Measurements from ENCODE around the gene ZNF483.

Gene ZNF483

DNA sequence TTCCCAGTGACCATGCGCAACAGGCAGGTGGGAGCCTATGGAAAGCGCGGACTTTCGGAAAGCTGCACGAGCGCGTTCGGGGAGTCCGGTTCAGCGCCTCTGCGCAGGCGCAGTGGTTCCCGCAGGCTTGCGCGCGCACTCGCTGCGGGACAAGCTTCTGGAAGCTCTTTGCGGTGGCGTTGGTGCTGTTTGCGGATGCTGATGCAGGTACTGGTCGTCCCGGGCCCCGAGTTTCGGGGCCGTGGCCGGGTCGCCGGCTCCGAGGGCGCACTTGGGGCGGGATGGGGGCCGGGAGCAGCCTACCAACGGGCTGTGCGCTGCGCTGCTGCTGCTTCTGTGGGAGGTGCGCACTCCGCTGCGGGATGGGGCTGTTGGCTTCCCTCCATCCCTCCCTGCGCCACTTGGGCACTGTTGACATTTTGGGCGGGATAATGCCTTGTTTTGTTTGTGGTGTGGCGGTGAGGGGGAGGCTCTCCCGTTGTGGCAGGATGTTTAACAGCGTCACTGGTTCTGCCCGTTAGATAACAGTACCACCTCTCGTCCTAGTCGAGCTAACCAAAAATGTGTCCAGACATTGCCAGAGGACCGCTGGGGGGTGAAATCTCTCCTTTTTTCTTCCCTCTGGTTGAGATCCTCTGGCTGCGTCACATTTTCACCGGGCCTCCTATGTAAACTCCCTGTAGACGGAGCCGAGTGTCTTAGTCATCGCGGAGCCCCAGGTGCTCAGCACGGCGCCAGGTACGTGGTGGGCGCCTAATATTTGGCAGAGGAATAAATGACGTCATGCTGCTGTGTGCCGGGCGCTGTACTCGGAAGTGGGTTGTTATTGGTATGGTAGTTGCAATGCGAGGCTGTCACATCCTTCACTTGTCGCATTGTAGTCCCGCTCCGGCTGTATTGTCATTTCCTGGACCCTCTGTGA lies at the start of gene ZNF483:
TSS of gene ZNF483 (plus strand) at position 124 of the 922 bp plus-strand sequence. CDS start 2,217 bp downstream, outside the sequence.
- no peaks in the 10 kb centered on the region for H3K36me3 ChIP-seq (ENCODE audit: insufficient read depth, low read length)
- H3K4me3 ChIP-seq (ENCODE audit: low read depth in 1 of 2, low read length in 2 of 2): no peak within 1 kb of the TSS
- no peaks in the 10 kb centered on the region for H3K9me3 ChIP-seq (ENCODE audit: insufficient read depth, low read length, severe bottlenecking)
- no peaks in the 10 kb centered on the region for H3K4me1 ChIP-seq (ENCODE audit: insufficient read depth, low read length)
- no peak within 1 kb of the TSS for H2AFZ ChIP-seq (ENCODE audit: low read depth, low read length)
- H3K4me2 ChIP-seq (ENCODE audit: insufficient read depth, low read length): no peak within 1 kb of the TSS
- no peak within 1 kb of the TSS for H3K27ac ChIP-seq (ENCODE audit: low read length)
- DNase-seq (no peak), ATAC-seq (ENCODE audit: insufficient read depth, low read depth) (no peak)
- no peaks in the 10 kb centered on the region for H4K20me1 ChIP-seq (ENCODE audit: insufficient read depth, low read length)
- H3K79me2 ChIP-seq (ENCODE audit: insufficient read depth, low read length): no peaks in the 10 kb centered on the region
- H3K9ac ChIP-seq (ENCODE audit: low read depth, low read length): no peak within 1 kb of the TSS
- H3K27me3 ChIP-seq (ENCODE audit: insufficient read depth, low read length, poor library complexity): no peaks in the 10 kb centered on the region
- no peak for TF ChIP-seq EZH2 (IDR thresholded peaks at IDR 0.05; ENCODE audit: borderline replicate concordance, low read depth, low read length, severe bottlenecking)
- TF ChIP-seq, protein P1, sequence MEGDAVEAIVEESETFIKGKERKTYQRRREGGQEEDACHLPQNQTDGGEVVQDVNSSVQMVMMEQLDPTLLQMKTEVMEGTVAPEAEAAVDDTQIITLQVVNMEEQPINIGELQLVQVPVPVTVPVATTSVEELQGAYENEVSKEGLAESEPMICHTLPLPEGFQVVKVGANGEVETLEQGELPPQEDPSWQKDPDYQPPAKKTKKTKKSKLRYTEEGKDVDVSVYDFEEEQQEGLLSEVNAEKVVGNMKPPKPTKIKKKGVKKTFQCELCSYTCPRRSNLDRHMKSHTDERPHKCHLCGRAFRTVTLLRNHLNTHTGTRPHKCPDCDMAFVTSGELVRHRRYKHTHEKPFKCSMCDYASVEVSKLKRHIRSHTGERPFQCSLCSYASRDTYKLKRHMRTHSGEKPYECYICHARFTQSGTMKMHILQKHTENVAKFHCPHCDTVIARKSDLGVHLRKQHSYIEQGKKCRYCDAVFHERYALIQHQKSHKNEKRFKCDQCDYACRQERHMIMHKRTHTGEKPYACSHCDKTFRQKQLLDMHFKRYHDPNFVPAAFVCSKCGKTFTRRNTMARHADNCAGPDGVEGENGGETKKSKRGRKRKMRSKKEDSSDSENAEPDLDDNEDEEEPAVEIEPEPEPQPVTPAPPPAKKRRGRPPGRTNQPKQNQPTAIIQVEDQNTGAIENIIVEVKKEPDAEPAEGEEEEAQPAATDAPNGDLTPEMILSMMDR (IDR thresholded peaks at IDR 0.05; ENCODE audit: borderline replicate concordance, extremely low read depth, low read length, poor library complexity, severe bottlenecking): no peak

DNA sequence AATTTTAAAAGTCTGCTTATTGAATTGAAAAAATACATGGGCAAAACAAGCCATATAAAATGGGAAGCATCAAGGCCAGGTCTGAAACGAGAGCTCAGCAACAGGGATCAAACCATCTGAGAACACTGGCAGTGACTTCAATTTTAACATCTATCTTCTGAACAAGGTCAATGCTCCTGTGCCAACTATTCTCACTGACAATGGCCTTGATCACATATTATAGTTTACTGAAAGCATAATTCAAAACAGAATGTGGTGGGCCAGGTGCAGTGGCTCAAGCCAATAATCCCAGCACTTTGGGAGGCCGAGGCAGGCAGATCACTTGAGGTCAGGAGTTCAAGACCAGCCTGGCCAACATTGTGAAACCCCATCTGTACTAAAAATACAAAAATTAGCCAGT lies 49.8 kb upstream of the ZNF483 start:
- no peaks in the 10 kb centered on the region for H3K9me3 ChIP-seq (ENCODE audit: insufficient read depth, low read length, severe bottlenecking)
- H2AFZ ChIP-seq (ENCODE audit: low read depth, low read length): no peak overlapping the region
- no peak overlapping the region for H3K27ac ChIP-seq (ENCODE audit: low read length)
- H3K4me3 ChIP-seq (ENCODE audit: low read depth in 1 of 2, low read length in 2 of 2): no peak overlapping the region
- H4K20me1 ChIP-seq (ENCODE audit: insufficient read depth, low read length): no peaks in the 10 kb centered on the region
- H3K9ac ChIP-seq (ENCODE audit: low read depth, low read length): no peak overlapping the region
- no peaks in the 10 kb centered on the region for H3K79me2 ChIP-seq (ENCODE audit: insufficient read depth, low read length)
- no peak for TF ChIP-seq EZH2 (IDR thresholded peaks at IDR 0.05; ENCODE audit: borderline replicate concordance, low read depth, low read length, severe bottlenecking)
- TF ChIP-seq, protein P1 (IDR thresholded peaks at IDR 0.05; ENCODE audit: borderline replicate concordance, extremely low read depth, low read length, poor library complexity, severe bottlenecking): no peak
- no peaks in the 10 kb centered on the region for H3K4me1 ChIP-seq (ENCODE audit: insufficient read depth, low read length)
- no peak for ATAC-seq (ENCODE audit: insufficient read depth, low read depth)
- no peaks in the 10 kb centered on the region for H3K36me3 ChIP-seq (ENCODE audit: insufficient read depth, low read length)
- H3K27me3 ChIP-seq (ENCODE audit: insufficient read depth, low read length, poor library complexity): no peaks in the 10 kb centered on the region
- DNase-seq: no peak
- H3K4me2 ChIP-seq (ENCODE audit: insufficient read depth, low read length): no peak overlapping the region

DNA sequence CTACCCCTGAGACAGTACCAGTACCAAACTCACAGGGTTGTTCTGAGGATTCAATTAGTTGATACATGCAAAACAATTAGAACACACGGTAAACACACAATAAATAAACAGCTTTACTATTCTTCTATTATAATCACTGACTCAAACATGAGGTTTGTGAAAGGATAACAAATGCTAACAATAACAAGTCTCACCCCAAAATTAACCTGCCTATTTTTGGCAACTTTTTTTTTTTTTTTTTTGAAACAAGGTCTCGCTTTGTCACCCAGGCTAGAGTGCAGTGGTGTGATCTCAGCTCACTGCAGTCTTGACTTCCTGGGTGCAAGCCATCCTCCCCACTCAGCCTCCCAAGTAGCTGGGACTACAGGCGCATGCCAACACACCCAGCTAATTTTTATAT lies 47.3 kb upstream of the ZNF483 start:
- no peaks in the 10 kb centered on the region for H3K36me3 ChIP-seq (ENCODE audit: insufficient read depth, low read length)
- no peak overlapping the region for H2AFZ ChIP-seq (ENCODE audit: low read depth, low read length)
- H3K9ac ChIP-seq (ENCODE audit: low read depth, low read length): no peak overlapping the region
- DNase-seq: no peak
- H4K20me1 ChIP-seq (ENCODE audit: insufficient read depth, low read length): no peaks in the 10 kb centered on the region
- H3K4me3 ChIP-seq (ENCODE audit: low read depth in 1 of 2, low read length in 2 of 2): no peak overlapping the region
- H3K4me2 ChIP-seq (ENCODE audit: insufficient read depth, low read length): no peak overlapping the region
- no peak for ATAC-seq (ENCODE audit: insufficient read depth, low read depth)
- no peaks in the 10 kb centered on the region for H3K79me2 ChIP-seq (ENCODE audit: insufficient read depth, low read length)
- no peak overlapping the region for H3K27ac ChIP-seq (ENCODE audit: low read length)
- no peaks in the 10 kb centered on the region for H3K9me3 ChIP-seq (ENCODE audit: insufficient read depth, low read length, severe bottlenecking)
- H3K27me3 ChIP-seq (ENCODE audit: insufficient read depth, low read length, poor library complexity): no peaks in the 10 kb centered on the region
- TF ChIP-seq, protein P1 (IDR thresholded peaks at IDR 0.05; ENCODE audit: borderline replicate concordance, extremely low read depth, low read length, poor library complexity, severe bottlenecking): no peak
- no peak for TF ChIP-seq EZH2 (IDR thresholded peaks at IDR 0.05; ENCODE audit: borderline replicate concordance, low read depth, low read length, severe bottlenecking)
- H3K4me1 ChIP-seq (ENCODE audit: insufficient read depth, low read length): no peaks in the 10 kb centered on the region

All from DND-41 (cell line).